ENCODE results near the gene KRT13.
"Not testable (repeated sequence)": the region's sequence is repeated elsewhere in the genome, so short reads cannot be mapped to it uniquely, and the experiment has no call there.

KRT13 gene

GRCh38 chr17:41505007-41505808, at the start of gene KRT13:
KRT13 (minus strand) TSS chr17:41505612; CDS start chr17:41505550, 62 bp downstream.
- FAIRE-seq (no peak), DNase-seq (ENCODE audit: extremely low spot score, insufficient read length, low read depth) (no peak)

GRCh38 chr17:41553987-41554680, 48.7 kb upstream of the KRT13 start:
- FAIRE-seq: no peak

GRCh38 chr17:41553176-41553575, 47.8 kb upstream of the KRT13 start:
- DNase-seq (ENCODE audit: extremely low spot score, insufficient read length, low read depth) (no peak), FAIRE-seq (no peak)

More at GRCh38 chr17:41553987-41554680, 48.7 kb upstream of the KRT13 start:
- DNase-seq (ENCODE audit: extremely low spot score, insufficient read length, low read depth): no peak

- no peak for DNase-seq (ENCODE audit: extremely low spot score, insufficient read length, low read depth)
- FAIRE-seq: no peak
Measured at GRCh38 chr17:41552455-41552854, 47.0 kb upstream of the KRT13 start.

- DNase-seq (ENCODE audit: extremely low spot score, insufficient read length, low read depth) (no peak), FAIRE-seq (no peak)
Measured at GRCh38 chr17:41551365-41551764, 46.0 kb upstream of the KRT13 start.

GRCh38 chr17:41549596-41550039, 44.2 kb upstream of the KRT13 start:
- FAIRE-seq (no peak), DNase-seq (ENCODE audit: extremely low spot score, insufficient read length, low read depth) (no peak)

- FAIRE-seq: peak; percentile 84
- DNase-seq (ENCODE audit: extremely low spot score, insufficient read length, low read depth): peak; percentile 65
Measured at GRCh38 chr17:41548844-41549595, 43.6 kb upstream of the KRT13 start.

GRCh38 chr17:41547921-41548843, 42.8 kb upstream of the KRT13 start:
- DNase-seq (ENCODE audit: extremely low spot score, insufficient read length, low read depth) (no peak), FAIRE-seq (no peak)

- no peak for DNase-seq (ENCODE audit: extremely low spot score, insufficient read length, low read depth)
- FAIRE-seq: no peak
Measured at GRCh38 chr17:41547378-41547841, 42.0 kb upstream of the KRT13 start.

GRCh38 chr17:41546819-41547218, 41.4 kb upstream of the KRT13 start:
- no peak for FAIRE-seq
- DNase-seq (ENCODE audit: extremely low spot score, insufficient read length, low read depth): no peak

GRCh38 chr17:41545829-41546410, 40.5 kb upstream of the KRT13 start:
- DNase-seq (ENCODE audit: extremely low spot score, insufficient read length, low read depth) (no peak), FAIRE-seq (no peak)

- DNase-seq (ENCODE audit: extremely low spot score, insufficient read length, low read depth) (no peak), FAIRE-seq (no peak)
Measured at GRCh38 chr17:41544935-41545334, 39.5 kb upstream of the KRT13 start.

- DNase-seq (ENCODE audit: extremely low spot score, insufficient read length, low read depth) (no peak), FAIRE-seq (no peak)
Measured at GRCh38 chr17:41544491-41544892, 39.1 kb upstream of the KRT13 start.

- FAIRE-seq; DNase-seq (ENCODE audit: extremely low spot score, insufficient read length, low read depth): not testable (repeated sequence)
Measured at GRCh38 chr17:41542786-41543185, 37.4 kb upstream of the KRT13 start.

GRCh38 chr17:41542357-41542756, 36.9 kb upstream of the KRT13 start:
- FAIRE-seq: no peak

GRCh38 chr17:41540921-41541625, 35.7 kb upstream of the KRT13 start:
- DNase-seq (ENCODE audit: extremely low spot score, insufficient read length, low read depth) (no peak), FAIRE-seq (no peak)

More at GRCh38 chr17:41542357-41542756, 36.9 kb upstream of the KRT13 start:
- no peak for DNase-seq (ENCODE audit: extremely low spot score, insufficient read length, low read depth)

- FAIRE-seq (no peak), DNase-seq (ENCODE audit: extremely low spot score, insufficient read length, low read depth) (no peak)
Measured at GRCh38 chr17:41539979-41540701, 34.7 kb upstream of the KRT13 start.

GRCh38 chr17:41539071-41539492, 33.7 kb upstream of the KRT13 start:
- DNase-seq (ENCODE audit: extremely low spot score, insufficient read length, low read depth) (no peak), FAIRE-seq (no peak)
